ENCODE data around the gene TNNI2. TPM values are rescaled to one million over a fixed set of nuclear protein-coding genes. Genes with fewer than 3 reads are reported as not detected.

Gene TNNI2
- polyA plus RNA-seq, 1 donor (not counting 4 experiments of a cell fraction or from before 2014, with no cell fraction given) = 10.7 TPM

DNA sequence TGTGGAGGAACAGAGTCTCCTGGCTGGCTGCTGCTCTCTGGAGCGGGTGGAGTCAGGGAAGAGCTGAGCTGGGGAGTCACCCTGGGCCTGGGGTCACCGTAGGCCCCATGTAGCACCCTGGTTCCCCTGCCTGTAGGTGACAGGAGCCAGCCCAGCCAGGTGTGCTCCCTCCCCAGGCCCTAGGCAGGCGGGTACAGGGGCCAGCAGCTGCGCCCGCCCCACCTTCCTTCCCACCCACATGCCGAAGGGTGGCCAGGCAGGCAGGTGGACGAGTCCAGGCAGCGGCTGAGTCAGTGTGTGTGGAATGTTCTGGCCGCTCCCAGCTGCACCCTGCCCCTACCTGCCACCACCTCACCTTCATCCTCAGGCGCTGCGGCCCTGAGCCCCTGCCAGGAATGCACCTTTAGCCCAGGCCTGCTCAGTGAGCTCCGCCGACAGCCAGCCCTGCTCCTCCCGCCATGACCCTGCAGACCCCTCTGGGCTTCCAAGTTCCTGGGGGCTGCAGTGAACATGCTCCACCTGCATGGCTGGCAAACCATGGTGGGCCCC is 4.6 kb upstream of the TNNI2 start:
- peak; percentile 73 for FAIRE-seq
- H3K4me1 ChIP-seq (ENCODE audit: control insufficient read depth, extremely low read depth, insufficient read depth, low read length) = peaks cover 81% of the 10 kb centered on the region
- dilution Hi-C loops (cut with MboI; ENCODE audit: extremely low pct_ligation_motif_present, low sequenced_read_pairs) = no loop called here
- no peak for TF ChIP-seq CTCF (optimal IDR thresholded peaks at IDR 0.05 in 1 of 3, IDR thresholded peaks at IDR 0.05 in 1 of 3, conservative IDR thresholded peaks at IDR 0.05 in 1 of 3; ENCODE audit: extremely low read depth in 1 of 3, insufficient read depth in 2 of 3, low read length in 3 of 3)
- TF ChIP-seq EZH2 (IDR thresholded peaks at IDR 0.05; ENCODE audit: low read length) = no peak
- DNase-seq (ENCODE audit: low read depth, low spot score) = peak; percentile 95
- H4K20me1 ChIP-seq (ENCODE audit: control insufficient read depth, extremely low read depth, insufficient read depth, low read length) = no peaks in the 10 kb centered on the region
- H3K9me1 ChIP-seq (ENCODE audit: control insufficient read depth, extremely low read depth, insufficient read depth, low read length) = peaks cover 2% of the 10 kb centered on the region
- peak overlapping the region; percentile 79 for H3K9ac ChIP-seq (ENCODE audit: control insufficient read depth, extremely low read depth, insufficient read depth, low read length)
- H2AFZ ChIP-seq (ENCODE audit: control insufficient read depth, low read length) = no peak overlapping the region
- H3K36me3 ChIP-seq (ENCODE audit: control insufficient read depth in 2 of 2, extremely low read depth in 1 of 2, insufficient read depth in 2 of 2, low read length in 2 of 2) = no peaks in the 10 kb centered on the region
- peaks cover 23% of the 10 kb centered on the region for H3K79me2 ChIP-seq (ENCODE audit: control insufficient read depth, insufficient read depth, low read length)
- H3K27me3 ChIP-seq (ENCODE audit: control insufficient read depth, extremely low read depth, insufficient read depth, low read length) = no peaks in the 10 kb centered on the region
- H3K27ac ChIP-seq (ENCODE audit: control insufficient read depth, insufficient read depth, low read length) = peak overlapping the region; percentile 96
- H3K9me3 ChIP-seq (ENCODE audit: control insufficient read depth, low read depth, low read length) = no peaks in the 10 kb centered on the region
- peak overlapping the region; percentile 38 to 65 (median 65) for H3K4me3 ChIP-seq (ENCODE audit: control insufficient read depth in 2 of 3, extremely low read depth in 1 of 3, insufficient read depth in 2 of 3, low read depth in 1 of 3, low read length in 3 of 3)
- H3K4me2 ChIP-seq (ENCODE audit: control insufficient read depth, extremely low read depth, insufficient read depth, low read depth, low read length) = peak overlapping the region; percentile 94

DNA sequence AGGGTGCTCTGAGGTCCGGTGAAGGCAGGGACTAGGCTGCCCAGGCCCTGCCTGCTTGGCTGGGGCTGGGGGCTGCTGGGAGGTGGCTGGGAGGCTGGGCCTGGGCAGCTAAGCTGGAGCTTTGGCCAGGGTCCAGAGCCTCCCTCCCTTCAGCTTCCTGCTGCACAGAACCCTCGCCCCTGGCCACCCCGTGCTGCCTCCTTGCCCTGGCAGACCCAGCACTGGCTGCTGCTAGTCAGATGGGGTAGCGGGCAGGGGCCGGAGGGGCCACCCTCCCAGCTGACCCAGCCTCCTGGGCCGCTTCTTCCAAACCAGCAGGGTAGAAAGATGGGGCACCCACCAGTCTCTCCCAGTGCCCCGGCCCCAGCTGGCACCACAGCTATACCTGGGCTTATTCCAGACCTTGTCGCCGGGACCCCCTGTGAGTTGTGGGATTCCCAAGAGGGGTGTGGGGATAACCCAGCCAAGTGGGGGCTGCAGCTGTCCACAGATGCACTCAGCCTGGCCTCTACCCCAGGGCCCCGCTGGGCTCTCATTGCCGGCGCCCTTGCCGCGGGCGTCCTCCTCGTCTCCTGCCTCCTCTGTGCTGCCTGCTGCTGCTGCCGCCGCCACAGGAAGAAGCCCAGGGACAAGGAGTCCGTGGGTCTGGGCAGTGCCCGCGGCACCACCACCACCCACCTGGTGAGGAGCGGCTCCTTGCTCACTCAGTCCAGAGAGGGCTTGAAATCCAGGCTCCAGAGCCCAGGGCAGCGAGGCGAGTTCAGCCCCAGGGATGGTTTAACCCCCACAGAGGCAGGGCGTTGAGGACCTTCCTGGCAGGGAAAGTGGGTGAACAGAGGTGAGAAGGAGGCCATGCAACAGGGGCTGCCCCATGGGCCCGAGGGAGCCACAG is 3.8 kb upstream of the TNNI2 start, which contains the start of gene SYT8:
SYT8 (plus strand) TSS at position 212 of the 892 bp plus-strand sequence; CDS start at position 328, 116 bp downstream.
- TF ChIP-seq EZH2 (IDR thresholded peaks at IDR 0.05; ENCODE audit: low read length) (no peak), CTCF (optimal IDR thresholded peaks at IDR 0.05 in 1 of 3, IDR thresholded peaks at IDR 0.05 in 1 of 3, conservative IDR thresholded peaks at IDR 0.05 in 1 of 3; ENCODE audit: extremely low read depth in 1 of 3, insufficient read depth in 2 of 3, low read length in 3 of 3) (no peak)
- H3K9ac ChIP-seq (ENCODE audit: control insufficient read depth, extremely low read depth, insufficient read depth, low read length) = peak within 1 kb of the TSS; percentile 79
- peaks cover 72% of the 10 kb centered on the region for H3K4me1 ChIP-seq (ENCODE audit: control insufficient read depth, extremely low read depth, insufficient read depth, low read length)
- DNase-seq (ENCODE audit: low read depth, low spot score) = no peak
- FAIRE-seq = no peak
- dilution Hi-C loops (cut with MboI; ENCODE audit: extremely low pct_ligation_motif_present, low sequenced_read_pairs) = no loop called here
- H3K79me2 ChIP-seq (ENCODE audit: control insufficient read depth, insufficient read depth, low read length) = peaks cover 23% of the 10 kb centered on the region
- H3K27ac ChIP-seq (ENCODE audit: control insufficient read depth, insufficient read depth, low read length) = peak within 1 kb of the TSS; percentile 96
- no peak within 1 kb of the TSS for H2AFZ ChIP-seq (ENCODE audit: control insufficient read depth, low read length)
- H3K27me3 ChIP-seq (ENCODE audit: control insufficient read depth, extremely low read depth, insufficient read depth, low read length) = no peaks in the 10 kb centered on the region
- peak within 1 kb of the TSS; percentile 94 for H3K4me2 ChIP-seq (ENCODE audit: control insufficient read depth, extremely low read depth, insufficient read depth, low read depth, low read length)
- H4K20me1 ChIP-seq (ENCODE audit: control insufficient read depth, extremely low read depth, insufficient read depth, low read length) = no peaks in the 10 kb centered on the region
- peaks cover under 1% of the 10 kb centered on the region for H3K9me1 ChIP-seq (ENCODE audit: control insufficient read depth, extremely low read depth, insufficient read depth, low read length)
- H3K9me3 ChIP-seq (ENCODE audit: control insufficient read depth, low read depth, low read length) = no peaks in the 10 kb centered on the region
- peak within 1 kb of the TSS; percentile 38 to 65 (median 65) for H3K4me3 ChIP-seq (ENCODE audit: control insufficient read depth in 2 of 3, extremely low read depth in 1 of 3, insufficient read depth in 2 of 3, low read depth in 1 of 3, low read length in 3 of 3)
- H3K36me3 ChIP-seq (ENCODE audit: control insufficient read depth in 2 of 2, extremely low read depth in 1 of 2, insufficient read depth in 2 of 2, low read length in 2 of 2) = no peaks in the 10 kb centered on the region
